PFSK-1 (cell line): ENCODE results near the gene HHIPL1.

Experiments used
- FOXP2 ChIP-seq: optimal IDR thresholded peaks from 2 replicates; pipeline ENCODE3; 2011; ENCODE audit warnings: borderline replicate concordance, control low read depth, inconsistent platforms; ENCODE audit not compliant: insufficient read depth; ENCODE audit errors: extremely low read length, extremely low read depth
- POLR2AphosphoS5 ChIP-seq: IDR thresholded peaks from 2 replicates; pipeline ENCODE4 v1.6.1; 2012; ENCODE audit warnings: low read depth, mild to moderate bottlenecking, control low read depth, low read length, moderate library complexity
- REST ChIP-seq, 2 experiments: IDR thresholded peaks; 2 replicates each; pipeline versions ENCODE4 v1.6.1 to v1.8.0; 2011 to 2012; ENCODE audit warnings: low read depth in 2 of 2, low read length in 2 of 2, control low read depth in 1 of 2, inconsistent platforms in 1 of 2, mild to moderate bottlenecking in 1 of 2, moderate library complexity in 1 of 2; ENCODE audit not compliant: insufficient read depth in 1 of 2
- SIN3A ChIP-seq: IDR thresholded peaks from 2 replicates; pipeline ENCODE4 v1.6.1; 2012; ENCODE audit warnings: mild to moderate bottlenecking, low read length, moderate library complexity, borderline replicate concordance; ENCODE audit not compliant: insufficient read depth
- TAF1 ChIP-seq: IDR thresholded peaks from 2 replicates; pipeline ENCODE4 v1.6.1; 2012; ENCODE audit warnings: low read length, control low read depth, borderline replicate concordance; ENCODE audit not compliant: insufficient read depth

DNA sequence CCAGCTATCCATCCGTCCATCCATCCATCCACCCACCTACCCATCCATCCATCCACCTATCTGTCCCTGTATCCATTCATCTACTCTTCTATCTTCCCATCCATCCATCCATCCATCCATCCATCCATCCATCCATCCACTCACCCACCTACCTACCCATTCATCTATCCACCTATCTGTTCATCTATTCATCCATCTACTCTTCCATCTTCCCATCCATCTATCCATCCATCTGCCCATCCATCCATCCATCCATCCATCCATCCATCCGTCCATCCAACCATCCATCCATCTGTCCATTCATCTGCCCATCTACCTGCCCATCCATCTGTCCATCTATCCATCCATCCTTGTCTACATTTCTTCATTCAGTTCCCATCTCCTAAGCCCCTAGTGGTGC lies 17.8 kb upstream of the HHIPL1 start:
- TF ChIP-seq TAF1 (no peak), REST (IDR thresholded peaks at IDR 0.05; ENCODE audit: insufficient read depth in 1 of 2, low read depth in 2 of 2, low read length in 2 of 2) (no peak), POLR2AphosphoS5 (no peak), SIN3A (no peak), FOXP2 (no peak)
